ENCODE measurements around the gene USP17L26.
"Not testable (repeated sequence)": the region's sequence is repeated elsewhere in the genome, so short reads cannot be mapped to it uniquely, and the experiment has no call there.

USP17L26 gene

GRCh38 chr4:9334358-9334757 is at the start of gene USP17L26:
Gene USP17L26, plus strand, starts transcription at chr4:9334658. Its CDS starts 0 bp downstream, at chr4:9334658.
- not testable (repeated sequence) for DNase-seq (ENCODE audit: low read depth)

GRCh38 chr4:9324191-9324590 is 10.3 kb upstream of the USP17L26 start:
- not testable (repeated sequence) for DNase-seq (ENCODE audit: low read depth)

GRCh38 chr4:9324865-9325264 is 9.6 kb upstream of the USP17L26 start, which contains the start of gene USP17L24:
Gene USP17L24, plus strand, starts transcription at chr4:9325165. Its CDS starts 0 bp downstream, at chr4:9325165.
- not testable (repeated sequence) for DNase-seq (ENCODE audit: low read depth)

GRCh38 chr4:9329611-9330010 is 4.8 kb upstream of the USP17L26 start, which contains the start of gene USP17L25:
Gene USP17L25, plus strand, starts transcription at chr4:9329911. Its CDS starts 0 bp downstream, at chr4:9329911.
- not testable (repeated sequence) for DNase-seq (ENCODE audit: low read depth)

GRCh38 chr4:9339103-9339502 is 4.6 kb downstream of the USP17L26 start, which contains the start of gene USP17L5:
Gene USP17L5, plus strand, starts transcription at chr4:9339403. Its CDS starts 0 bp downstream, at chr4:9339403.
- not testable (repeated sequence) for DNase-seq (ENCODE audit: low read depth)

GRCh38 chr4:9343848-9344247 is 9.4 kb downstream of the USP17L26 start, which contains the start of gene USP17L27:
Gene USP17L27, plus strand, starts transcription at chr4:9344148. Its CDS starts 0 bp downstream, at chr4:9344148.
- not testable (repeated sequence) for DNase-seq (ENCODE audit: low read depth)

GRCh38 chr4:9348593-9348992 is 14.1 kb downstream of the USP17L26 start, which contains the start of gene USP17L28:
Gene USP17L28, plus strand, starts transcription at chr4:9348893. Its CDS starts 0 bp downstream, at chr4:9348893.
- DNase-seq (ENCODE audit: low read depth) = not testable (repeated sequence)

GRCh38 chr4:9350866-9351265 is 16.4 kb downstream of the USP17L26 start:
- not testable (repeated sequence) for DNase-seq (ENCODE audit: low read depth)

GRCh38 chr4:9353338-9353737 is 18.9 kb downstream of the USP17L26 start, which contains the start of gene USP17L29:
Gene USP17L29, plus strand, starts transcription at chr4:9353638. Its CDS starts 0 bp downstream, at chr4:9353638.
- DNase-seq (ENCODE audit: low read depth) = not testable (repeated sequence)

GRCh38 chr4:9362829-9363228 is 28.4 kb downstream of the USP17L26 start, which contains the start of gene USP17L30:
Gene USP17L30, plus strand, starts transcription at chr4:9363129. Its CDS starts 0 bp downstream, at chr4:9363129.
- DNase-seq (ENCODE audit: low read depth) = not testable (repeated sequence)

- DNase-seq (ENCODE audit: low read depth) = not testable (repeated sequence)
Measured at GRCh38 chr4:9379881-9380280, 45.4 kb downstream of the USP17L26 start.

GRCh38 chr4:9381012-9381534 is 46.6 kb downstream of the USP17L26 start:
- DNase-seq (ENCODE audit: low read depth) = not testable (repeated sequence)

- DNase-seq (ENCODE audit: low read depth) = no peak
Measured at GRCh38 chr4:9384126-9384525, 49.7 kb downstream of the USP17L26 start.

Data from iris pigment epithelial cell (primary cell).